Measurements from ENCODE around the gene MUSK.

The MUSK gene

GRCh38 chr9:110650261-110650660, 18.3 kb upstream of the MUSK start:
- Histone ChIP-seq H3K9me3 (ENCODE audit: control insufficient read depth in 2 of 2, low read length in 2 of 2) (no peaks in the 10 kb centered on the region), H3K27me3 (ENCODE audit: control insufficient read depth in 1 of 2, insufficient read depth in 2 of 2, low read length in 2 of 2) (no peaks in the 10 kb centered on the region), H3K9ac (ENCODE audit: low read length in 2 of 2) (no peak overlapping the region), H3K4me3 (ENCODE audit: low read length in 2 of 2) (no peak overlapping the region), H3K36me3 (ENCODE audit: control insufficient read depth in 2 of 2, insufficient read depth in 2 of 2, low read length in 2 of 2) (no peaks in the 10 kb centered on the region), H3K27ac (ENCODE audit: low read length) (peak overlapping the region; percentile 42), H3K4me1 (ENCODE audit: control insufficient read depth, insufficient read depth, low read length) (peaks cover 3% of the 10 kb centered on the region)

GRCh38 chr9:110650991-110651411, 17.6 kb upstream of the MUSK start:
- Histone ChIP-seq H3K27ac (ENCODE audit: low read length) (peak overlapping the region; percentile 42), H3K4me1 (ENCODE audit: control insufficient read depth, insufficient read depth, low read length) (peaks cover 3% of the 10 kb centered on the region), H3K27me3 (ENCODE audit: control insufficient read depth in 1 of 2, insufficient read depth in 2 of 2, low read length in 2 of 2) (no peaks in the 10 kb centered on the region), H3K9ac (ENCODE audit: low read length in 2 of 2) (no peak overlapping the region), H3K9me3 (ENCODE audit: control insufficient read depth in 2 of 2, low read length in 2 of 2) (no peaks in the 10 kb centered on the region), H3K4me3 (ENCODE audit: low read length in 2 of 2) (no peak overlapping the region), H3K36me3 (ENCODE audit: control insufficient read depth in 2 of 2, insufficient read depth in 2 of 2, low read length in 2 of 2) (no peaks in the 10 kb centered on the region)

GRCh38 chr9:110655754-110656641, 12.6 kb upstream of the MUSK start:
- no peak overlapping the region for H3K27ac ChIP-seq (ENCODE audit: low read length)
- H3K9ac ChIP-seq (ENCODE audit: low read length in 2 of 2) = no peak overlapping the region
- H3K36me3 ChIP-seq (ENCODE audit: control insufficient read depth in 2 of 2, insufficient read depth in 2 of 2, low read length in 2 of 2) = no peaks in the 10 kb centered on the region
- no peak overlapping the region for H3K4me3 ChIP-seq (ENCODE audit: low read length in 2 of 2)
- no peaks in the 10 kb centered on the region for H3K27me3 ChIP-seq (ENCODE audit: control insufficient read depth in 1 of 2, insufficient read depth in 2 of 2, low read length in 2 of 2)
- H3K4me1 ChIP-seq (ENCODE audit: control insufficient read depth, insufficient read depth, low read length) = no peaks in the 10 kb centered on the region
- H3K9me3 ChIP-seq (ENCODE audit: control insufficient read depth in 2 of 2, low read length in 2 of 2) = no peaks in the 10 kb centered on the region

- H3K27ac ChIP-seq (ENCODE audit: low read length) = no peak overlapping the region
- no peaks in the 10 kb centered on the region for H3K27me3 ChIP-seq (ENCODE audit: control insufficient read depth in 1 of 2, insufficient read depth in 2 of 2, low read length in 2 of 2)
- H3K9ac ChIP-seq (ENCODE audit: low read length in 2 of 2) = no peak overlapping the region
- no peaks in the 10 kb centered on the region for H3K36me3 ChIP-seq (ENCODE audit: control insufficient read depth in 2 of 2, insufficient read depth in 2 of 2, low read length in 2 of 2)
- H3K4me1 ChIP-seq (ENCODE audit: control insufficient read depth, insufficient read depth, low read length) = no peaks in the 10 kb centered on the region
- H3K4me3 ChIP-seq (ENCODE audit: low read length in 2 of 2) = no peak overlapping the region
- no peaks in the 10 kb centered on the region for H3K9me3 ChIP-seq (ENCODE audit: control insufficient read depth in 2 of 2, low read length in 2 of 2)
These were observed 8.6 kb upstream of the MUSK start for GRCh38 chr9:110659891-110660541.

GRCh38 chr9:110669433-110669832, 842 bp downstream of the MUSK start:
- H3K27me3 ChIP-seq (ENCODE audit: control insufficient read depth in 1 of 2, insufficient read depth in 2 of 2, low read length in 2 of 2) = no peaks in the 10 kb centered on the region
- no peaks in the 10 kb centered on the region for H3K9me3 ChIP-seq (ENCODE audit: control insufficient read depth in 2 of 2, low read length in 2 of 2)
- H3K9ac ChIP-seq (ENCODE audit: low read length in 2 of 2) = no peak overlapping the region
- peak overlapping the region; percentile 23 to 62 for H3K4me3 ChIP-seq (ENCODE audit: low read length in 2 of 2)
- H3K27ac ChIP-seq (ENCODE audit: low read length) = no peak overlapping the region
- no peaks in the 10 kb centered on the region for H3K4me1 ChIP-seq (ENCODE audit: control insufficient read depth, insufficient read depth, low read length)
- no peaks in the 10 kb centered on the region for H3K36me3 ChIP-seq (ENCODE audit: control insufficient read depth in 2 of 2, insufficient read depth in 2 of 2, low read length in 2 of 2)

GRCh38 chr9:110671849-110672248, 3.3 kb downstream of the MUSK start:
- Histone ChIP-seq H3K36me3 (ENCODE audit: control insufficient read depth in 2 of 2, insufficient read depth in 2 of 2, low read length in 2 of 2) (no peaks in the 10 kb centered on the region), H3K27me3 (ENCODE audit: control insufficient read depth in 1 of 2, insufficient read depth in 2 of 2, low read length in 2 of 2) (no peaks in the 10 kb centered on the region), H3K4me3 (ENCODE audit: low read length in 2 of 2) (no peak overlapping the region), H3K4me1 (ENCODE audit: control insufficient read depth, insufficient read depth, low read length) (no peaks in the 10 kb centered on the region), H3K9me3 (ENCODE audit: control insufficient read depth in 2 of 2, low read length in 2 of 2) (no peaks in the 10 kb centered on the region), H3K27ac (ENCODE audit: low read length) (no peak overlapping the region), H3K9ac (ENCODE audit: low read length in 2 of 2) (no peak overlapping the region)

GRCh38 chr9:110672873-110673510, 4.4 kb downstream of the MUSK start:
- H3K9me3 ChIP-seq (ENCODE audit: control insufficient read depth in 2 of 2, low read length in 2 of 2) = no peaks in the 10 kb centered on the region
- H3K9ac ChIP-seq (ENCODE audit: low read length in 2 of 2) = no peak overlapping the region
- no peak overlapping the region for H3K4me3 ChIP-seq (ENCODE audit: low read length in 2 of 2)
- H3K36me3 ChIP-seq (ENCODE audit: control insufficient read depth in 2 of 2, insufficient read depth in 2 of 2, low read length in 2 of 2) = no peaks in the 10 kb centered on the region
- H3K27me3 ChIP-seq (ENCODE audit: control insufficient read depth in 1 of 2, insufficient read depth in 2 of 2, low read length in 2 of 2) = no peaks in the 10 kb centered on the region
- no peaks in the 10 kb centered on the region for H3K4me1 ChIP-seq (ENCODE audit: control insufficient read depth, insufficient read depth, low read length)
- H3K27ac ChIP-seq (ENCODE audit: low read length) = no peak overlapping the region

- Histone ChIP-seq H3K27me3 (ENCODE audit: control insufficient read depth in 1 of 2, insufficient read depth in 2 of 2, low read length in 2 of 2) (no peaks in the 10 kb centered on the region), H3K9ac (ENCODE audit: low read length in 2 of 2) (no peak overlapping the region), H3K27ac (ENCODE audit: low read length) (no peak overlapping the region), H3K4me3 (ENCODE audit: low read length in 2 of 2) (no peak overlapping the region), H3K4me1 (ENCODE audit: control insufficient read depth, insufficient read depth, low read length) (no peaks in the 10 kb centered on the region), H3K36me3 (ENCODE audit: control insufficient read depth in 2 of 2, insufficient read depth in 2 of 2, low read length in 2 of 2) (no peaks in the 10 kb centered on the region), H3K9me3 (ENCODE audit: control insufficient read depth in 2 of 2, low read length in 2 of 2) (no peaks in the 10 kb centered on the region)
These were observed 18.9 kb downstream of the MUSK start for GRCh38 chr9:110687497-110687896.

GRCh38 chr9:110688329-110688728, 19.7 kb downstream of the MUSK start:
- Histone ChIP-seq H3K36me3 (ENCODE audit: control insufficient read depth in 2 of 2, insufficient read depth in 2 of 2, low read length in 2 of 2) (no peaks in the 10 kb centered on the region), H3K4me1 (ENCODE audit: control insufficient read depth, insufficient read depth, low read length) (no peaks in the 10 kb centered on the region), H3K4me3 (ENCODE audit: low read length in 2 of 2) (no peak overlapping the region), H3K27ac (ENCODE audit: low read length) (no peak overlapping the region), H3K9me3 (ENCODE audit: control insufficient read depth in 2 of 2, low read length in 2 of 2) (no peaks in the 10 kb centered on the region), H3K27me3 (ENCODE audit: control insufficient read depth in 1 of 2, insufficient read depth in 2 of 2, low read length in 2 of 2) (no peaks in the 10 kb centered on the region), H3K9ac (ENCODE audit: low read length in 2 of 2) (no peak overlapping the region)

GRCh38 chr9:110691002-110691549, 22.5 kb downstream of the MUSK start:
- H3K9me3 ChIP-seq (ENCODE audit: control insufficient read depth in 2 of 2, low read length in 2 of 2) = no peaks in the 10 kb centered on the region
- H3K27ac ChIP-seq (ENCODE audit: low read length) = no peak overlapping the region
- no peak overlapping the region for H3K9ac ChIP-seq (ENCODE audit: low read length in 2 of 2)
- no peaks in the 10 kb centered on the region for H3K4me1 ChIP-seq (ENCODE audit: control insufficient read depth, insufficient read depth, low read length)
- no peaks in the 10 kb centered on the region for H3K36me3 ChIP-seq (ENCODE audit: control insufficient read depth in 2 of 2, insufficient read depth in 2 of 2, low read length in 2 of 2)
- H3K27me3 ChIP-seq (ENCODE audit: control insufficient read depth in 1 of 2, insufficient read depth in 2 of 2, low read length in 2 of 2) = no peaks in the 10 kb centered on the region
- H3K4me3 ChIP-seq (ENCODE audit: low read length in 2 of 2) = no peak overlapping the region

Data from stomach smooth muscle (tissue), 2 donors.